GM23248 (cell line): ENCODE results near the gene HEMK1. TPM values are rescaled to one million over a fixed set of nuclear protein-coding genes. Genes with fewer than 3 reads are reported as not detected.

Source experiments
- DNase-seq: peaks from one replicate; pipeline ENCODE4 v3.0.0-alpha.2; 2015
- H2AFZ ChIP-seq: fragments of 200-600 bp; sonication (generic); 2 replicates; pipeline ENCODE4 v1.6.1; 2016; ENCODE audit warnings: antibody characterized with exemption
- H3F3A ChIP-seq: fragments of 200-600 bp; sonication (generic); 2 replicates; pipeline ENCODE4 v1.6.1; 2016; ENCODE audit warnings: mild to moderate bottlenecking, antibody characterized with exemption, mixed run types; ENCODE audit not compliant: insufficient read depth
- H3K27ac ChIP-seq: fragments of 200-600 bp; sonication (generic); 2 replicates; pipeline ENCODE4 v1.5.1; 2016; ENCODE audit warnings: mild to moderate bottlenecking
- H3K27me3 ChIP-seq: fragments of 200-600 bp; sonication (generic); replicated peaks from 2 replicates; pipeline ENCODE4 v1.6.1; 2016; ENCODE audit warnings: mild to moderate bottlenecking; ENCODE audit not compliant: insufficient read depth
- H3K36me3 ChIP-seq: fragments of 200-600 bp; sonication (generic); 2 replicates; pipeline ENCODE4 v1.6.1; 2016; ENCODE audit warnings: low read depth, mild to moderate bottlenecking
- H3K4me1 ChIP-seq: fragments of 200-600 bp; sonication (generic); 2 replicates; pipeline ENCODE4 v1.6.1; 2016; ENCODE audit warnings: mild to moderate bottlenecking; ENCODE audit not compliant: insufficient read depth
- H3K4me2 ChIP-seq: fragments of 200-600 bp; sonication (generic); one replicate; pipeline ENCODE4 v1.6.1; 2016; ENCODE audit warnings: mild to moderate bottlenecking; ENCODE audit not compliant: unreplicated experiment
- H3K4me3 ChIP-seq: fragments of 200-600 bp; sonication (generic); 2 replicates; pipeline ENCODE4 v1.5.1; 2016; ENCODE audit warnings: mild to moderate bottlenecking
- H3K79me2 ChIP-seq: fragments of 200-600 bp; sonication (generic); 2 replicates; pipeline ENCODE4 v1.6.1; 2016; ENCODE audit warnings: mild to moderate bottlenecking; ENCODE audit not compliant: insufficient read depth
- H3K9ac ChIP-seq: fragments of 200-600 bp; sonication (generic); 2 replicates; pipeline ENCODE4 v1.6.1; 2016; ENCODE audit warnings: mild to moderate bottlenecking
- H3K9me2 ChIP-seq: fragments of 200-600 bp; sonication (generic); 2 replicates; pipeline ENCODE4 v1.6.1; 2016; ENCODE audit warnings: mixed run types, mild to moderate bottlenecking, moderate library complexity; ENCODE audit not compliant: insufficient read depth
- H3K9me3 ChIP-seq: fragments of 200-600 bp; sonication (generic); one replicate; pipeline ENCODE4 v1.6.1; 2017; ENCODE audit warnings: low read depth
- H4K20me1 ChIP-seq: fragments of 200-600 bp; sonication (generic); 2 replicates; pipeline ENCODE4 v1.6.0; 2016; ENCODE audit not compliant: insufficient read depth
- EZH2 ChIP-seq: fragments of 200-600 bp; sonication (generic); IDR thresholded peaks from 2 replicates; pipeline ENCODE4 v1.6.1; 2018; ENCODE audit warnings: antibody characterized with exemption, mild to moderate bottlenecking; ENCODE audit not compliant: insufficient read depth, poor library complexity, severe bottlenecking
- EZH2phosphoT487 ChIP-seq: fragments of 200-600 bp; sonication (generic); IDR thresholded peaks from 2 replicates; pipeline ENCODE4 v1.6.1; 2018; ENCODE audit warnings: antibody characterized with exemption, moderate library complexity, mild to moderate bottlenecking, low read depth; ENCODE audit not compliant: insufficient read depth
- WGBS, 2 experiments: methylation state at CpG; one replicate each; pipeline ENCODE4 v1.1.6; 2015 to 2017; ENCODE audit warnings: low lambda C conversion rate in 2 of 2, low coverage in 1 of 2; ENCODE audit errors: missing lambda C conversion rate in 2 of 2; 5-methylcytosine and 5-hydroxymethylcytosine counted together
- in situ Hi-C: fragments of 300-500 bp; cut with MboI; formaldehyde crosslinking; loops from 2 replicates; pipeline ENCODE4 v1.15.0; 2020
- polyA plus RNA-seq: library from polyadenylated mRNA; unstranded; fragments of >200 nt; fragmentation: Nextera tagmentation; extraction: Ambion mirVana; gene quantifications from 2 replicates; pipeline ENCODE4 v1.2.1, GENCODE V29; 2016
- total RNA-seq: library from RNA; depleted of rRNA; stranded (reverse); fragments of >200 nt; shearing (Covaris generic); gene quantifications from 2 replicates; pipeline ENCODE4 v1.2.3, GENCODE V29; 2014

HEMK1 gene
- total and polyA plus RNA-seq, 2 experiments from 2014 or later = 15.8 to 17.3 TPM

DNA sequence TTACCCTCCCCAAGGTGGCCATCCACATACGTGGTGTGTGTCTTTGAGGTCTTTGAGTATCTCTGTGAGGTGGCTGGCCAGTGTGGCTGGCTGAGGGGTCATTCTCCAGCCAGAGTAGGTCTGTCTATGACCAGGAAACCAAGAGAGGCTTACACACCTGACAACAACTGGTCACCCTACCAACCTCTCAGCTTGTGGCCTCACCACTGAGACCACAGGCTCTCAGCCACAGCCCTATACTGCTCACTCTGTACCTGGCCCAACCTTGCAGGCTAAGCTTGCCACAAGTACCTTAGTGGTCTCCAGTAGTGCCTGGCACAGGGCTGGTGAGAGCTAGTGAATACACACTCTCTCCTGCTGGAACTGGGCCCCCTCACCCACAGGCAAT is 5.1 kb downstream of the HEMK1 start:
- Histone ChIP-seq H3K4me2 (no peak overlapping the region), H3K4me3 (no peak overlapping the region), H3K9me2 (no peaks in the 10 kb centered on the region), H3F3A (no peaks in the 10 kb centered on the region), H4K20me1 (no peaks in the 10 kb centered on the region), H3K36me3 (no peaks in the 10 kb centered on the region), H3K9ac (no peak overlapping the region), H3K9me3 (no peaks in the 10 kb centered on the region), H3K27ac (no peak overlapping the region), H3K4me1 (peaks cover 11% of the 10 kb centered on the region; the same call in 1 of the 2 replicates), H3K27me3 (no peaks in the 10 kb centered on the region), H2AFZ (no peak overlapping the region), H3K79me2 (peaks cover 13% of the 10 kb centered on the region)
- WGBS, 2 experiments = 62 to 67% methylated on average over 1 of the region's 1 CpG
- in situ Hi-C loops = no loop called here
- TF ChIP-seq EZH2phosphoT487 = no peak
- TF ChIP-seq EZH2 = no peak
- no peak for DNase-seq

DNA sequence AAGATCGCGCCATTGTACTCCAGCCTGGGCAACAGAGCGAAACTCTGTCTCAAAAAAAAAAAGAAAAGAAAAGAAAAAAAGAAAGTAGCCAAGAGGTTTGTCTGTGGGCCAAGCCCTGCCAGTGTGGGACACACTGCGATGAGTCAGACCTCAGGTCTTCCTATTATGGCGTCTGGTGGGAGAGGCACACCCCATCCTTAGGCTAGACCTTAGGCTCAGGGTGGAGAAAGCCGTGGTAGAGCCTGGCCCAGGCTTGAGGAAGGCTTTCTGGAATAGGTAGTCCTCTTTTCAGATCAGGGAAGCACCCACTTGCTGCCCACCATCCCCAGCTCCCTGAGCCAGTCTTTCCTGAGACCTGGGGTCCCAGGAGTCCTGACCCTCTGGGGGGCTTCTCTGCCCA is 6.0 kb downstream of the HEMK1 start:
- Histone ChIP-seq H3K9me2 (no peaks in the 10 kb centered on the region), H2AFZ (no peak overlapping the region), H3K79me2 (peaks cover 3% of the 10 kb centered on the region), H3K4me3 (no peak overlapping the region), H3K9me3 (no peaks in the 10 kb centered on the region), H3K27me3 (no peaks in the 10 kb centered on the region), H3K27ac (no peak overlapping the region), H3K9ac (no peak overlapping the region), H3F3A (no peaks in the 10 kb centered on the region), H3K36me3 (no peaks in the 10 kb centered on the region), H3K4me1 (peaks cover 7% of the 10 kb centered on the region; the same call in 1 of the 2 replicates), H3K4me2 (no peak overlapping the region), H4K20me1 (no peaks in the 10 kb centered on the region)
- TF ChIP-seq EZH2phosphoT487 = no peak
- no peak for TF ChIP-seq EZH2
- in situ Hi-C loops = loop anchor here (5.0 kb wide), 1 partner anchor 37 kb away; the partner anchor contains the start of gene CISH
- WGBS, 2 experiments = 88% methylated on average over 6 of the region's 6 CpGs
- DNase-seq = peak; percentile 65

DNA sequence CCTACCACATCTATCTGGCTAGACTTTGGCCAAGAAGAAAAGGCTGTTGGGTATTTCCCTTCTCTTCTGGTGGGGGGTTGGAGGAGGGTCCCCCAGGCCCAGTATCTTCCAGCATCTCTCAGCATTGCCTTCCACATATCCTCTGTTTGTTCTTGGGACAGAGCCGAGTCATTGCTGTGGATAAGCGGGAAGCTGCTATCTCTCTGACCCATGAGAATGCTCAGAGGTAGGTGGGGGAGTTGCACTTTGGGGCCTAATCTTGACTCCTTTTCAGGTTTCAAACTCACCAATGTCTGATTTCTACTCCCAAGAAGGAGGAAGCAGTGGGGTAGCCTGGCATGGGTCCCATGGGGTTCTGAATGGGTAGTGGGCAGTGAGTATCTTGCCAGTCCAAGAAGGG is 8.0 kb downstream of the HEMK1 start:
- WGBS, 2 experiments = 91 to 100% methylated on average over 2 of the region's 2 CpGs
- H3K4me2 ChIP-seq = no peak overlapping the region
- H3K79me2 ChIP-seq = no peaks in the 10 kb centered on the region
- H3K36me3 ChIP-seq = no peaks in the 10 kb centered on the region
- no peaks in the 10 kb centered on the region for H4K20me1 ChIP-seq
- H3K9ac ChIP-seq = no peak overlapping the region
- H3K4me1 ChIP-seq = peaks cover 5% of the 10 kb centered on the region; the same call in 1 of the 2 replicates
- TF ChIP-seq EZH2 = no peak
- no peak for TF ChIP-seq EZH2phosphoT487
- in situ Hi-C loops = loop anchor here (5.0 kb wide), 1 partner anchor 35 kb away; the partner anchor contains the start of gene CISH
- no peak overlapping the region for H3K4me3 ChIP-seq
- no peak overlapping the region for H3K27ac ChIP-seq
- H3K9me2 ChIP-seq = no peaks in the 10 kb centered on the region
- no peak overlapping the region for H2AFZ ChIP-seq
- H3K9me3 ChIP-seq = no peaks in the 10 kb centered on the region
- H3F3A ChIP-seq = no peaks in the 10 kb centered on the region
- DNase-seq = no peak
- H3K27me3 ChIP-seq = no peaks in the 10 kb centered on the region

DNA sequence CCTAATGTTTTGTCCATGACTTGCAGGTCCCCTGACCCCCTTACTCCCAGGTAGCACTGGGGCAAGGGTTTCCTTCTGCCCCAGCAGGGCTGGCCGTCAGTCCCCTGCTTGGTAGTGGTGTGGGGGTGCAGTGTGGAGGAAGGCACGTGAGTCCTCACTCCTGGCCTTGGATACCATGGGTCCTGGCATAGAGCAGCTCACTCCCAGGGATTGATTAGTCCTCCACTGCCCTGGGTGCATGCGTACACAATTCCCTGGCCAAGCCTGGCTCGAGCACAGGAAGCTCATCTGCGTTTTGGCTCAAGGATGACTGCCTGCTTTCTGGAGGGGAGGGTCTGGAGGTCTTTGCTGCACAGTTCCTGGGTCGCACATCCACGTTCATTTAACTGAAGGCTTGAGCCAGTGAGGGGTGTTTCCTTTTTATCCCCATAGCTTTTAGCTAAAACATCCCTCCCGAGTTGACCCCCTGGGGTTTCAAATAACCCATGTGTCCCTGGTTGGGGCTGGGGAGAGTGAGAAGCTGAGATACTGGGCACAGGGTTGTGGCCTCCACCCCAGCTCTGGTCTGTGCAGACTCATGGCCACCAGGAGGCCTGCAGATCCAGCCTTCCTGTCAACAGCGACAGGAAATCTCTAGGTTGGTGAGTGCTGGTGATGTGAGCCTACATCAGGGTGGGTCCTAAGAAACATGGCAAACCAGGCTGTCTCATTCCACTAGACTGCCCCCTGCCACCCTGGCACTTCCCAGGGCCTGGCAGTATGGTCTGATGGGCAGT is 11.5 kb downstream of the HEMK1 start:
- H3K9me2 ChIP-seq = no peaks in the 10 kb centered on the region
- H3K9me3 ChIP-seq = no peaks in the 10 kb centered on the region
- in situ Hi-C loops = no loop called here
- no peak overlapping the region for H2AFZ ChIP-seq
- no peak overlapping the region for H3K4me2 ChIP-seq
- H3K36me3 ChIP-seq = no peaks in the 10 kb centered on the region
- 78 to 81% methylated on average over 9 of the region's 9 CpGs for WGBS, 2 experiments
- no peak overlapping the region for H3K4me3 ChIP-seq
- no peak overlapping the region for H3K9ac ChIP-seq
- H3K27me3 ChIP-seq = no peaks in the 10 kb centered on the region
- no peak overlapping the region for H3K27ac ChIP-seq
- no peaks in the 10 kb centered on the region for H4K20me1 ChIP-seq
- DNase-seq = no peak
- TF ChIP-seq EZH2 (no peak), EZH2phosphoT487 (no peak)
- H3K4me1 ChIP-seq = peaks cover 4% of the 10 kb centered on the region; the same call in 1 of the 2 replicates
- H3F3A ChIP-seq = no peaks in the 10 kb centered on the region
- H3K79me2 ChIP-seq = no peaks in the 10 kb centered on the region
